WTC11 (cell line): ENCODE results near the gene ZNF341.
A peak's percentile ranks its signal among the peaks of the same experiment; 100 is the strongest.

Source experiments
- ARID4B ChIP-seq: sonication (generic); formaldehyde crosslinking; IDR thresholded peaks from 2 replicates; pipeline ENCODE4 v1.8.0; 2023; ENCODE audit warnings: missing genetic modification reagents, mild to moderate bottlenecking, borderline replicate concordance
- RORB ChIP-seq: fragments of 250-450 bp; sonication (Bioruptor Pico); IDR thresholded peaks from 2 replicates; pipeline ENCODE4 v1.9.0; 2021; ENCODE audit warnings: mild to moderate bottlenecking
- TF ChIP-seq, protein P1 (sequence below): sonication (generic); formaldehyde crosslinking; IDR thresholded peaks from 2 replicates; pipeline ENCODE4 v1.8.1; 2022; ENCODE audit warnings: low read depth, mild to moderate bottlenecking, moderate library complexity, missing genetic modification reagents, borderline replicate concordance
- TF ChIP-seq, protein P2 (sequence below): fragments of 250-450 bp; sonication (Bioruptor Pico); IDR thresholded peaks from 2 replicates; pipeline ENCODE4 v1.9.0; 2021; ENCODE audit warnings: mild to moderate bottlenecking, borderline replicate concordance
- TF ChIP-seq, protein P3 (sequence below): fragments of 200-600 bp; IDR thresholded peaks from 2 replicates; pipeline ENCODE4 v1.8.0; 2022; ENCODE audit warnings: antibody characterized with exemption
- TF ChIP-seq, protein P4 (sequence below): sonication (generic); formaldehyde crosslinking; IDR thresholded peaks from 2 replicates; pipeline ENCODE4 v1.8.0; 2022; ENCODE audit warnings: mild to moderate bottlenecking, missing genetic modification reagents
- TF ChIP-seq, protein P5 (sequence below): sonication (generic); formaldehyde crosslinking; IDR thresholded peaks from 2 replicates; pipeline ENCODE4 v1.8.1; 2023; ENCODE audit warnings: mild to moderate bottlenecking, missing genetic modification reagents
- TF ChIP-seq, protein P6 (sequence below): sonication (generic); formaldehyde crosslinking; IDR thresholded peaks from 2 replicates; pipeline ENCODE4 v1.8.1; 2023; ENCODE audit warnings: mild to moderate bottlenecking, moderate library complexity, missing genetic modification reagents

- TF ChIP-seq RORB (CRISPR knock-in tag) (no peak), ARID4B (CRISPR knock-in tag) (no peak)
- TF ChIP-seq, protein P1, sequence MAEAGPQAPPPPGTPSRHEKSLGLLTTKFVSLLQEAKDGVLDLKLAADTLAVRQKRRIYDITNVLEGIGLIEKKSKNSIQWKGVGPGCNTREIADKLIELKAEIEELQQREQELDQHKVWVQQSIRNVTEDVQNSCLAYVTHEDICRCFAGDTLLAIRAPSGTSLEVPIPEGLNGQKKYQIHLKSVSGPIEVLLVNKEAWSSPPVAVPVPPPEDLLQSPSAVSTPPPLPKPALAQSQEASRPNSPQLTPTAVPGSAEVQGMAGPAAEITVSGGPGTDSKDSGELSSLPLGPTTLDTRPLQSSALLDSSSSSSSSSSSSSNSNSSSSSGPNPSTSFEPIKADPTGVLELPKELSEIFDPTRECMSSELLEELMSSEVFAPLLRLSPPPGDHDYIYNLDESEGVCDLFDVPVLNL: no peak
- TF ChIP-seq, protein P2, sequence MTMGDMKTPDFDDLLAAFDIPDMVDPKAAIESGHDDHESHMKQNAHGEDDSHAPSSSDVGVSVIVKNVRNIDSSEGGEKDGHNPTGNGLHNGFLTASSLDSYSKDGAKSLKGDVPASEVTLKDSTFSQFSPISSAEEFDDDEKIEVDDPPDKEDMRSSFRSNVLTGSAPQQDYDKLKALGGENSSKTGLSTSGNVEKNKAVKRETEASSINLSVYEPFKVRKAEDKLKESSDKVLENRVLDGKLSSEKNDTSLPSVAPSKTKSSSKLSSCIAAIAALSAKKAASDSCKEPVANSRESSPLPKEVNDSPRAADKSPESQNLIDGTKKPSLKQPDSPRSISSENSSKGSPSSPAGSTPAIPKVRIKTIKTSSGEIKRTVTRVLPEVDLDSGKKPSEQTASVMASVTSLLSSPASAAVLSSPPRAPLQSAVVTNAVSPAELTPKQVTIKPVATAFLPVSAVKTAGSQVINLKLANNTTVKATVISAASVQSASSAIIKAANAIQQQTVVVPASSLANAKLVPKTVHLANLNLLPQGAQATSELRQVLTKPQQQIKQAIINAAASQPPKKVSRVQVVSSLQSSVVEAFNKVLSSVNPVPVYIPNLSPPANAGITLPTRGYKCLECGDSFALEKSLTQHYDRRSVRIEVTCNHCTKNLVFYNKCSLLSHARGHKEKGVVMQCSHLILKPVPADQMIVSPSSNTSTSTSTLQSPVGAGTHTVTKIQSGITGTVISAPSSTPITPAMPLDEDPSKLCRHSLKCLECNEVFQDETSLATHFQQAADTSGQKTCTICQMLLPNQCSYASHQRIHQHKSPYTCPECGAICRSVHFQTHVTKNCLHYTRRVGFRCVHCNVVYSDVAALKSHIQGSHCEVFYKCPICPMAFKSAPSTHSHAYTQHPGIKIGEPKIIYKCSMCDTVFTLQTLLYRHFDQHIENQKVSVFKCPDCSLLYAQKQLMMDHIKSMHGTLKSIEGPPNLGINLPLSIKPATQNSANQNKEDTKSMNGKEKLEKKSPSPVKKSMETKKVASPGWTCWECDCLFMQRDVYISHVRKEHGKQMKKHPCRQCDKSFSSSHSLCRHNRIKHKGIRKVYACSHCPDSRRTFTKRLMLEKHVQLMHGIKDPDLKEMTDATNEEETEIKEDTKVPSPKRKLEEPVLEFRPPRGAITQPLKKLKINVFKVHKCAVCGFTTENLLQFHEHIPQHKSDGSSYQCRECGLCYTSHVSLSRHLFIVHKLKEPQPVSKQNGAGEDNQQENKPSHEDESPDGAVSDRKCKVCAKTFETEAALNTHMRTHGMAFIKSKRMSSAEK: no peak
- TF ChIP-seq, protein P3, sequence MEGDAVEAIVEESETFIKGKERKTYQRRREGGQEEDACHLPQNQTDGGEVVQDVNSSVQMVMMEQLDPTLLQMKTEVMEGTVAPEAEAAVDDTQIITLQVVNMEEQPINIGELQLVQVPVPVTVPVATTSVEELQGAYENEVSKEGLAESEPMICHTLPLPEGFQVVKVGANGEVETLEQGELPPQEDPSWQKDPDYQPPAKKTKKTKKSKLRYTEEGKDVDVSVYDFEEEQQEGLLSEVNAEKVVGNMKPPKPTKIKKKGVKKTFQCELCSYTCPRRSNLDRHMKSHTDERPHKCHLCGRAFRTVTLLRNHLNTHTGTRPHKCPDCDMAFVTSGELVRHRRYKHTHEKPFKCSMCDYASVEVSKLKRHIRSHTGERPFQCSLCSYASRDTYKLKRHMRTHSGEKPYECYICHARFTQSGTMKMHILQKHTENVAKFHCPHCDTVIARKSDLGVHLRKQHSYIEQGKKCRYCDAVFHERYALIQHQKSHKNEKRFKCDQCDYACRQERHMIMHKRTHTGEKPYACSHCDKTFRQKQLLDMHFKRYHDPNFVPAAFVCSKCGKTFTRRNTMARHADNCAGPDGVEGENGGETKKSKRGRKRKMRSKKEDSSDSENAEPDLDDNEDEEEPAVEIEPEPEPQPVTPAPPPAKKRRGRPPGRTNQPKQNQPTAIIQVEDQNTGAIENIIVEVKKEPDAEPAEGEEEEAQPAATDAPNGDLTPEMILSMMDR: peak; percentile 94
- TF ChIP-seq, protein P4, sequence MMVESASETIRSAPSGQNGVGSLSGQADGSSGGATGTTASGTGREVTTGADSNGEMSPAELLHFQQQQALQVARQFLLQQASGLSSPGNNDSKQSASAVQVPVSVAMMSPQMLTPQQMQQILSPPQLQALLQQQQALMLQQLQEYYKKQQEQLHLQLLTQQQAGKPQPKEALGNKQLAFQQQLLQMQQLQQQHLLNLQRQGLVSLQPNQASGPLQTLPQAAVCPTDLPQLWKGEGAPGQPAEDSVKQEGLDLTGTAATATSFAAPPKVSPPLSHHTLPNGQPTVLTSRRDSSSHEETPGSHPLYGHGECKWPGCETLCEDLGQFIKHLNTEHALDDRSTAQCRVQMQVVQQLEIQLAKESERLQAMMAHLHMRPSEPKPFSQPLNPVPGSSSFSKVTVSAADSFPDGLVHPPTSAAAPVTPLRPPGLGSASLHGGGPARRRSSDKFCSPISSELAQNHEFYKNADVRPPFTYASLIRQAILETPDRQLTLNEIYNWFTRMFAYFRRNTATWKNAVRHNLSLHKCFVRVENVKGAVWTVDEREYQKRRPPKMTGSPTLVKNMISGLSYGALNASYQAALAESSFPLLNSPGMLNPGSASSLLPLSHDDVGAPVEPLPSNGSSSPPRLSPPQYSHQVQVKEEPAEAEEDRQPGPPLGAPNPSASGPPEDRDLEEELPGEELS (CRISPR knock-in tag): no peak
- TF ChIP-seq, protein P5, sequence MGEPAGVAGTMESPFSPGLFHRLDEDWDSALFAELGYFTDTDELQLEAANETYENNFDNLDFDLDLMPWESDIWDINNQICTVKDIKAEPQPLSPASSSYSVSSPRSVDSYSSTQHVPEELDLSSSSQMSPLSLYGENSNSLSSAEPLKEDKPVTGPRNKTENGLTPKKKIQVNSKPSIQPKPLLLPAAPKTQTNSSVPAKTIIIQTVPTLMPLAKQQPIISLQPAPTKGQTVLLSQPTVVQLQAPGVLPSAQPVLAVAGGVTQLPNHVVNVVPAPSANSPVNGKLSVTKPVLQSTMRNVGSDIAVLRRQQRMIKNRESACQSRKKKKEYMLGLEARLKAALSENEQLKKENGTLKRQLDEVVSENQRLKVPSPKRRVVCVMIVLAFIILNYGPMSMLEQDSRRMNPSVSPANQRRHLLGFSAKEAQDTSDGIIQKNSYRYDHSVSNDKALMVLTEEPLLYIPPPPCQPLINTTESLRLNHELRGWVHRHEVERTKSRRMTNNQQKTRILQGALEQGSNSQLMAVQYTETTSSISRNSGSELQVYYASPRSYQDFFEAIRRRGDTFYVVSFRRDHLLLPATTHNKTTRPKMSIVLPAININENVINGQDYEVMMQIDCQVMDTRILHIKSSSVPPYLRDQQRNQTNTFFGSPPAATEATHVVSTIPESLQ: no peak
- TF ChIP-seq, protein P6, sequence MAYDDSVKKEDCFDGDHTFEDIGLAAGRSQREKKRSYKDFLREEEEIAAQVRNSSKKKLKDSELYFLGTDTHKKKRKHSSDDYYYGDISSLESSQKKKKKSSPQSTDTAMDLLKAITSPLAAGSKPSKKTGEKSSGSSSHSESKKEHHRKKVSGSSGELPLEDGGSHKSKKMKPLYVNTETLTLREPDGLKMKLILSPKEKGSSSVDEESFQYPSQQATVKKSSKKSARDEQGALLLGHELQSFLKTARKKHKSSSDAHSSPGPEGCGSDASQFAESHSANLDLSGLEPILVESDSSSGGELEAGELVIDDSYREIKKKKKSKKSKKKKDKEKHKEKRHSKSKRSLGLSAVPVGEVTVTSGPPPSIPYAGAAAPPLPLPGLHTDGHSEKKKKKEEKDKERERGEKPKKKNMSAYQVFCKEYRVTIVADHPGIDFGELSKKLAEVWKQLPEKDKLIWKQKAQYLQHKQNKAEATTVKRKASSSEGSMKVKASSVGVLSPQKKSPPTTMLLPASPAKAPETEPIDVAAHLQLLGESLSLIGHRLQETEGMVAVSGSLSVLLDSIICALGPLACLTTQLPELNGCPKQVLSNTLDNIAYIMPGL (CRISPR knock-in tag): no peak
Measured at GRCh38 chr20:33791959-33792597, 60.3 kb downstream of the ZNF341 start.
